Stimulated activated CD8-positive, alpha-beta memory T cell treated with anti-CD3 and anti-CD28 coated beads, Interleukin-4, amount 100 ng/mL, for 24 hours (primary cell): Measurements from ENCODE around the gene HOXD3.

Experiments
- DNase-seq: peaks from one replicate; pipeline ENCODE4 v3.0.0-alpha.2; 2020; ENCODE audit warnings: low read depth

HOXD3 gene

GRCh38 chr2:176132205-176133171 lies 24.6 kb upstream of the HOXD3 start:
- DNase-seq = no peak

- DNase-seq = no peak
These were observed 23.7 kb upstream of the HOXD3 start for GRCh38 chr2:176133389-176133788.

- no peak for DNase-seq
These were observed 23.1 kb upstream of the HOXD3 start for GRCh38 chr2:176134035-176134434.

- no peak for DNase-seq
These were observed 22.1 kb upstream of the HOXD3 start for GRCh38 chr2:176135035-176135440.

- DNase-seq = no peak
These were observed 20.5 kb upstream of the HOXD3 start for GRCh38 chr2:176136374-176137251.

- DNase-seq = no peak
These were observed 19.9 kb upstream of the HOXD3 start for GRCh38 chr2:176137252-176137580.

- DNase-seq = no peak
These were observed 19.2 kb upstream of the HOXD3 start for GRCh38 chr2:176137906-176138305.

GRCh38 chr2:176138526-176138922 lies 18.6 kb upstream of the HOXD3 start:
- DNase-seq = no peak

GRCh38 chr2:176138923-176139660 lies 18.0 kb upstream of the HOXD3 start:
- no peak for DNase-seq

- no peak for DNase-seq
These were observed 17.2 kb upstream of the HOXD3 start for GRCh38 chr2:176139661-176140512.

- DNase-seq = peak; percentile 59
These were observed 16.4 kb upstream of the HOXD3 start for GRCh38 chr2:176140513-176141317.

GRCh38 chr2:176142281-176142680 lies 14.8 kb upstream of the HOXD3 start:
- no peak for DNase-seq

GRCh38 chr2:176145085-176145969 lies 11.8 kb upstream of the HOXD3 start:
- no peak for DNase-seq

- DNase-seq = no peak
These were observed 11.0 kb upstream of the HOXD3 start for GRCh38 chr2:176146101-176146500.

- no peak for DNase-seq
These were observed 10.5 kb upstream of the HOXD3 start for GRCh38 chr2:176146645-176147044.

- no peak for DNase-seq
These were observed 9.8 kb upstream of the HOXD3 start for GRCh38 chr2:176147210-176147799.

GRCh38 chr2:176147800-176148496 lies 9.2 kb upstream of the HOXD3 start:
- no peak for DNase-seq

GRCh38 chr2:176148751-176149421 lies 8.2 kb upstream of the HOXD3 start:
- no peak for DNase-seq
